Karpas-422 (cell line): Measurements from ENCODE around the gene BOD1L2. TPM values are rescaled to one million over a fixed set of nuclear protein-coding genes. Genes with fewer than 3 reads are reported as not detected.

Experiments used
- DNase-seq: peaks from one replicate; pipeline ENCODE4 v3.0.0-alpha.2; 2015
- H2AFZ ChIP-seq: fragments of 200-600 bp; sonication (generic); 2 replicates; pipeline ENCODE4 v1.6.1; 2014; ENCODE audit warnings: antibody characterized with exemption, low read length, mixed read lengths
- H3K27ac ChIP-seq: fragments of 200-600 bp; sonication (generic); 2 replicates; pipeline ENCODE4 v1.5.1; 2014; ENCODE audit warnings: mild to moderate bottlenecking, low read length, moderate library complexity
- H3K27me3 ChIP-seq: fragments of 200-600 bp; sonication (generic); 2 replicates; pipeline ENCODE4 v1.6.1; 2014; ENCODE audit warnings: low read length, mixed read lengths
- H3K36me3 ChIP-seq: fragments of 200-600 bp; sonication (generic); 2 replicates; pipeline ENCODE4 v1.6.1; 2014; ENCODE audit warnings: low read length, mixed read lengths; ENCODE audit not compliant: insufficient read depth
- H3K4me1 ChIP-seq: fragments of 200-600 bp; sonication (generic); 2 replicates; pipeline ENCODE4 v1.6.1; 2014; ENCODE audit warnings: mild to moderate bottlenecking, low read length, mixed read lengths
- H3K4me2 ChIP-seq: fragments of 200-600 bp; sonication (generic); 2 replicates; pipeline ENCODE4 v1.6.1; 2014; ENCODE audit warnings: low read length, low read depth, mild to moderate bottlenecking; ENCODE audit not compliant: poor library complexity, severe bottlenecking
- H3K4me3 ChIP-seq: fragments of 200-600 bp; sonication (generic); 2 replicates; pipeline ENCODE4 v1.5.1; 2014; ENCODE audit warnings: mild to moderate bottlenecking, antibody characterized with exemption, low read length, mixed read lengths
- H3K79me2 ChIP-seq: fragments of 200-600 bp; sonication (generic); 2 replicates; pipeline ENCODE4 v1.6.1; 2014; ENCODE audit warnings: mild to moderate bottlenecking, low read length, mixed read lengths
- H3K9ac ChIP-seq: fragments of 200-600 bp; sonication (generic); 2 replicates; pipeline ENCODE4 v1.6.0; 2014; ENCODE audit warnings: low read length
- H3K9me2 ChIP-seq: fragments of 200-600 bp; sonication (generic), shearing (Covaris generic); replicated peaks from 2 replicates; pipeline ENCODE4 v1.6.0; 2014; ENCODE audit warnings: mild to moderate bottlenecking, low read length, moderate library complexity; ENCODE audit not compliant: insufficient read depth
- H3K9me3 ChIP-seq: fragments of 300-700, 200-600 bp; sonication (generic); 2 replicates; pipeline ENCODE4 v1.6.1; 2014; ENCODE audit warnings: low read length, mixed read lengths
- H4K20me1 ChIP-seq: fragments of 200-600 bp; sonication (generic); 2 replicates; pipeline ENCODE4 v1.6.1; 2014; ENCODE audit warnings: mild to moderate bottlenecking, antibody characterized with exemption, low read length, low read depth; ENCODE audit not compliant: insufficient read depth
- total RNA-seq: library from RNA; depleted of rRNA; stranded (reverse); fragments of >200 nt; shearing (Covaris generic); gene quantifications from 2 replicates; pipeline ENCODE4 v1.2.3, GENCODE V29; 2014; ENCODE audit warnings: low replicate concordance

The BOD1L2 gene
- total RNA-seq, 1 experiment from 2014 or later = not detected

- DNase-seq = no peak
- Histone ChIP-seq H3K27me3 (no peaks in the 10 kb centered on the region), H3K79me2 (no peaks in the 10 kb centered on the region), H3K9ac (no peak overlapping the region), H3K4me3 (no peak overlapping the region), H3K4me1 (no peaks in the 10 kb centered on the region), H2AFZ (no peak overlapping the region), H3K27ac (no peak overlapping the region), H4K20me1 (peaks cover 5% of the 10 kb centered on the region; the same call in 1 of the 2 replicates), H3K36me3 (no peaks in the 10 kb centered on the region), H3K4me2 (no peak overlapping the region), H3K9me2 (no peaks in the 10 kb centered on the region), H3K9me3 (no peaks in the 10 kb centered on the region)
These were observed 4.6 kb upstream of the BOD1L2 start for GRCh38 chr18:57142324-57142723.

GRCh38 chr18:57143265-57143664 lies 3.6 kb upstream of the BOD1L2 start:
- Histone ChIP-seq H3K9ac (no peak overlapping the region), H3K4me1 (no peaks in the 10 kb centered on the region)

DNA sequence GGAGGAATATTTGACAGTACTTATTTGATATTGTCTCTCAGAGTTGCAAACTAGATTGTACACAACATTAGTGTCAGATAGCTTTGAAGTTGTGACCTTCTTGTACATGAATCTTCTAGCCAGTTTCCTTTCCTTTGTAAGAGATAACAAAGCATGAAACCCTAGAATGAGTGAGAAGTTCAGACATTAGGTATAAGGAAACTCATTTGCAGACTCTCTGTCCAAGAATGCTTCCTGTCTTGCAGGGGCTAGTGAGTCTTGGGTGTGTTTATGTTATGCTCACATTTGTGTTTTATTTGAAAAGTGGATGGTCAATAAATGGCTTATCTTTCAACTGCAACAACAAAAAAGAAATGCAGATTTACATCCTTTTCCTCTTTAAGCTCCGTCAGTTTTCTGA lies 1.4 kb downstream of the BOD1L2 start:
- Histone ChIP-seq H3K79me2 (no peaks in the 10 kb centered on the region), H3K4me3 (no peak overlapping the region), H3K9ac (no peak overlapping the region), H4K20me1 (no peaks in the 10 kb centered on the region), H3K4me1 (peaks cover 11% of the 10 kb centered on the region), H2AFZ (no peak overlapping the region), H3K4me2 (no peak overlapping the region), H3K9me3 (no peaks in the 10 kb centered on the region), H3K27ac (no peak overlapping the region), H3K9me2 (no peaks in the 10 kb centered on the region), H3K36me3 (no peaks in the 10 kb centered on the region), H3K27me3 (no peaks in the 10 kb centered on the region)
- no peak for DNase-seq

More at GRCh38 chr18:57143265-57143664, 3.6 kb upstream of the BOD1L2 start:
- Histone ChIP-seq H3K9me2 (no peaks in the 10 kb centered on the region), H3K9me3 (no peaks in the 10 kb centered on the region), H3K27ac (no peak overlapping the region), H3K79me2 (no peaks in the 10 kb centered on the region), H3K27me3 (no peaks in the 10 kb centered on the region), H3K4me3 (no peak overlapping the region), H3K36me3 (no peaks in the 10 kb centered on the region), H2AFZ (no peak overlapping the region), H3K4me2 (no peak overlapping the region), H4K20me1 (peaks cover 5% of the 10 kb centered on the region; the same call in 1 of the 2 replicates)
- no peak for DNase-seq

- DNase-seq = no peak
- Histone ChIP-seq H2AFZ (no peak overlapping the region), H3K27me3 (no peaks in the 10 kb centered on the region)
These were observed 2.2 kb downstream of the BOD1L2 start for GRCh38 chr18:57149051-57149450.

DNA sequence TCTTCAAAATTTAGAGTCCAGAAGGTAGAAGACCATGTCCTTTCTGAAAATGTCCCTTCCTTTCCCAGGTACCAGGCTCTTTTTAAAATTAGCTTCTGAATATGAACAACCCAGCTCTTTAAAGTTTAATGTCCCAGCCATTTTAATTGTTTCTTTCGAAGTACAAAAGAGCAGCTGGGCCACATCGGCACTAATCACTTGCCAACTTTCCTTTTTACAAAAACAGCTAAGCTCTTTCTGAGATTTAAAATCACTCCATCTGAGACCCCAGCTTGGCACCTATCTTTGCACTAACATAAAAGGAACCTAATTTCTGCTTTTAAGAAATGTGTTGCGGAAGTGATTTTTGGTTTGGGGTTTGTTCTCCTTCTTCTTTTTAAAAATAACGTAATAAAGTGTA lies 2.6 kb downstream of the BOD1L2 start:
- no peaks in the 10 kb centered on the region for H3K27me3 ChIP-seq
- no peak overlapping the region for H3K4me3 ChIP-seq
- H4K20me1 ChIP-seq = no peaks in the 10 kb centered on the region
- H3K4me2 ChIP-seq = no peak overlapping the region
- no peak overlapping the region for H2AFZ ChIP-seq
- no peaks in the 10 kb centered on the region for H3K9me2 ChIP-seq
- H3K79me2 ChIP-seq = no peaks in the 10 kb centered on the region
- DNase-seq = no peak
- no peak overlapping the region for H3K9ac ChIP-seq
- no peaks in the 10 kb centered on the region for H3K36me3 ChIP-seq
- no peak overlapping the region for H3K27ac ChIP-seq
- peaks cover 11% of the 10 kb centered on the region for H3K4me1 ChIP-seq
- H3K9me3 ChIP-seq = no peaks in the 10 kb centered on the region

More at GRCh38 chr18:57149051-57149450, 2.2 kb downstream of the BOD1L2 start:
- no peaks in the 10 kb centered on the region for H3K9me3 ChIP-seq
- H3K27ac ChIP-seq = no peak overlapping the region
- H3K4me3 ChIP-seq = no peak overlapping the region
- H3K9ac ChIP-seq = no peak overlapping the region
- no peaks in the 10 kb centered on the region for H3K36me3 ChIP-seq
- peaks cover 11% of the 10 kb centered on the region for H3K4me1 ChIP-seq
- no peaks in the 10 kb centered on the region for H4K20me1 ChIP-seq
- no peaks in the 10 kb centered on the region for H3K9me2 ChIP-seq
- H3K4me2 ChIP-seq = no peak overlapping the region
- H3K79me2 ChIP-seq = no peaks in the 10 kb centered on the region

DNA sequence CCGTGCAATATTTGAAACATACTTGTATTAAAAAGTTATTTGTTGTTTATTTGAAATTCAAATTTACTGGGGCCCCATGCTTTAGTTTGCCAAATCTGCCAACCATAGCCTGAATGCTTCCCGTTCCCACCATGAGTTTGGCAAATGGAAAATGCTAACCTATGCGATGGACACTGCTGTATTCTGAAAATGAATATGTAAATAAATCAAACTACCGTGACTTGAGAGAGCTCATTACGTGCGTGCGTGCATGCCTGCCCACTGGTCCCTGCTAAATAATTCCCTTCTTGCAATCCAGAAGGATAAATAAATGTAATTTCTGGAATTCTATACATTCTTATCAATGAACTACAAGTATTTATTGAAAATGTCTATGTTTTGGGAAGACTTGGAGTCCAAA lies 3.2 kb downstream of the BOD1L2 start:
- Histone ChIP-seq H3K4me1 (peaks cover 11% of the 10 kb centered on the region), H3K9me2 (no peaks in the 10 kb centered on the region), H3K79me2 (no peaks in the 10 kb centered on the region), H3K4me2 (no peak overlapping the region), H4K20me1 (no peaks in the 10 kb centered on the region), H3K4me3 (no peak overlapping the region; the same call in 1 of the 2 replicates), H3K9ac (no peak overlapping the region), H3K36me3 (no peaks in the 10 kb centered on the region), H3K9me3 (no peaks in the 10 kb centered on the region), H3K27me3 (no peaks in the 10 kb centered on the region), H3K27ac (no peak overlapping the region), H2AFZ (no peak overlapping the region)
- no peak for DNase-seq

DNA sequence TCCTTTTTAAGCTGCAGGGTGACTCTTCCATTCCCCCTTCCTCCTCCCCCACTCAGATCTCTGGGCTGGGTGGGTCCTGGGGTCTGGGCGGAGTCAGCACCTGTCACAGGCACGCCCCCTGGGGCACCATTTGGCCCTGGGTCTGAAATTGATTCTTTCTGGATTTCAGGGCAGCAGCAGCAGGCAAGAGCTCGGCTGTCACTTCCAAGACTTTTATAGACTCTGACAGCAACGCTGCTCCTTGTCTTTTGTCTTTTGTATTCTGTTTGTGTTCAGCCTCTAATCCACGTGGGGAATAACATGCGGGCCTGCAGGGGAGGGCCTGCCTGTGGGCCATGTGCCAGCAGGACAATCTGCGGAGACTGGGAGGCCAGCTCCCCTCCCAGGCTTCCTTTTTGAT lies 3.9 kb downstream of the BOD1L2 start:
- H3K36me3 ChIP-seq = no peaks in the 10 kb centered on the region
- no peaks in the 10 kb centered on the region for H3K9me2 ChIP-seq

DNA sequence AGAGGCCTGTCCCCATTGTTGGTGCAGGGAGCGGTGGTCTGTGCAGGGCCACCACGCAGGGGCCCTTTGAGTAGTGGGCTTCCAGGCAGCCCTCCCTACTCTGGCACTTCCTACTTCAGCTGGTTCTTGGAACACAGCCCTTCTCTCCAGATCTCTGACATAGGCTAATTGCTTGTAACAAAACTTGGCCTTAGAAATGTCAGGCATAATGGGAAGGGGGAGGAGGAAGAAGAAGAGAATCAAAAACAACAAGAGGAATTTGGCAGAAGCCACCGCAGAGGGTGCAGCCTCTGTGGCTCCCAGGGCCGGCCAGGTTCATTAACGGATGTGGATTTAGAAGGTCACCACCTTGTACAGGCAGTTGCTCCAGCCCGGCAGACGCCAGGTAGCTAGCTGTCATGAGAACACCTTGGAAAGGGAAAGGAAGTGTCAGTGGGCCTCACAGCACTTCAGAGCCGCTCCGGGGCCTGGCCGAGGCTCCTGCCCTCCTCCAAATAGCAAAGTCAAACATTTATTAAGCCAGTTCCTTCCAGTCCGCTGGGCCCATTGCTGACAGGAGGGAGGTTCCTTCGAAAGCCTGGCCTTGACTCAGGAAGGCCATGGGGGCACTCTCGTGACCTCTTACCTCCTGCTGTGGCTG lies 7.4 kb downstream of the BOD1L2 start:
- DNase-seq = no peak
- Histone ChIP-seq H3K27me3 (no peaks in the 10 kb centered on the region), H3K4me2 (no peak overlapping the region), H3K9ac (no peak overlapping the region), H3K79me2 (no peaks in the 10 kb centered on the region), H3K36me3 (no peaks in the 10 kb centered on the region), H3K4me3 (no peak overlapping the region), H3K4me1 (peaks cover 11% of the 10 kb centered on the region), H2AFZ (no peak overlapping the region), H4K20me1 (no peaks in the 10 kb centered on the region), H3K27ac (no peak overlapping the region), H3K9me3 (no peaks in the 10 kb centered on the region), H3K9me2 (no peaks in the 10 kb centered on the region)

More for the DNA sequence above, 3.9 kb downstream of the BOD1L2 start:
- Histone ChIP-seq H4K20me1 (no peaks in the 10 kb centered on the region), H3K79me2 (no peaks in the 10 kb centered on the region), H3K4me1 (peaks cover 11% of the 10 kb centered on the region), H3K4me2 (no peak overlapping the region), H3K4me3 (no peak overlapping the region), H3K27me3 (no peaks in the 10 kb centered on the region), H3K9me3 (no peaks in the 10 kb centered on the region), H2AFZ (no peak overlapping the region), H3K9ac (no peak overlapping the region), H3K27ac (no peak overlapping the region)
- no peak for DNase-seq
